Kidney tubule cell (primary cell): ENCODE results near the gene DAB1.

Source experiments
- DNase-seq: peaks from one replicate; pipeline ENCODE4 v3.0.0-alpha.2; 2018; ENCODE audit warnings: low spot score

DAB1 gene

GRCh38 chr1:57316291-57316690, 107.6 kb downstream of the DAB1 start:
- no peak for DNase-seq

- no peak for DNase-seq
These were observed 111.0 kb downstream of the DAB1 start for GRCh38 chr1:57312869-57313268.

- DNase-seq: no peak
These were observed 112.4 kb downstream of the DAB1 start for GRCh38 chr1:57311411-57311810.

- DNase-seq: no peak
These were observed 112.9 kb downstream of the DAB1 start for GRCh38 chr1:57311006-57311405.

- no peak for DNase-seq
These were observed 114.2 kb downstream of the DAB1 start for GRCh38 chr1:57309630-57310029.

- no peak for DNase-seq
These were observed 116.3 kb downstream of the DAB1 start for GRCh38 chr1:57307392-57308170.

- no peak for DNase-seq
These were observed 119.3 kb downstream of the DAB1 start for GRCh38 chr1:57304591-57304990.

GRCh38 chr1:57302812-57303596, 120.9 kb downstream of the DAB1 start:
- no peak for DNase-seq

GRCh38 chr1:57300186-57300585, 123.7 kb downstream of the DAB1 start:
- DNase-seq: no peak

GRCh38 chr1:57296726-57297250, 127.1 kb downstream of the DAB1 start:
- DNase-seq: no peak

- no peak for DNase-seq
These were observed 128.5 kb downstream of the DAB1 start for GRCh38 chr1:57295326-57295725.

GRCh38 chr1:57294177-57294576, 129.7 kb downstream of the DAB1 start:
- DNase-seq: no peak

GRCh38 chr1:57293214-57293613, 130.6 kb downstream of the DAB1 start:
- DNase-seq: no peak

GRCh38 chr1:57289781-57290180, 134.1 kb downstream of the DAB1 start:
- DNase-seq: no peak

- no peak for DNase-seq
These were observed 137.9 kb downstream of the DAB1 start for GRCh38 chr1:57285992-57286391.

GRCh38 chr1:57282411-57282810, 141.4 kb downstream of the DAB1 start:
- DNase-seq: no peak

GRCh38 chr1:57281324-57281723, 142.5 kb downstream of the DAB1 start:
- no peak for DNase-seq

- DNase-seq: peak; percentile 13
These were observed 143.8 kb downstream of the DAB1 start for GRCh38 chr1:57279909-57280666.

- no peak for DNase-seq
These were observed 145.3 kb downstream of the DAB1 start for GRCh38 chr1:57278558-57278957.

- no peak for DNase-seq
These were observed 146.2 kb downstream of the DAB1 start for GRCh38 chr1:57277681-57278080.

GRCh38 chr1:57276918-57277317, 146.9 kb downstream of the DAB1 start:
- no peak for DNase-seq

GRCh38 chr1:57272601-57273000, 151.3 kb downstream of the DAB1 start:
- DNase-seq: no peak
